RWPE2 (cell line): ENCODE measurements around the gene SPEG.

ENCODE experiments used
- ATAC-seq: fragments of 200-7000 bp; cut with Tn5 transposase; 3 replicates; pipeline ENCODE4 v1.9.1; 2021; ENCODE audit warnings: low read depth
- DNase-seq: peaks from one replicate; pipeline ENCODE4 v3.0.0-alpha.2; 2020; ENCODE audit warnings: low spot score
- H3K27ac ChIP-seq: fragments of 450-650 bp; 2 replicates; pipeline ENCODE4 v1.5.1; 2017; ENCODE audit warnings: mild to moderate bottlenecking; ENCODE audit not compliant: poor library complexity, severe bottlenecking
- H3K27me3 ChIP-seq: fragments of 250-450 bp; sonication (Bioruptor Pico); 2 replicates; pipeline ENCODE4 v1.5.1; 2021; ENCODE audit warnings: mild to moderate bottlenecking, moderate library complexity; ENCODE audit not compliant: insufficient read depth, poor library complexity, severe bottlenecking
- H3K36me3 ChIP-seq: fragments of 250-450 bp; sonication (Bioruptor Pico); 2 replicates; pipeline ENCODE4 v1.5.1; 2020; ENCODE audit warnings: low read depth, mild to moderate bottlenecking, moderate library complexity
- H3K4me1 ChIP-seq: fragments of 250-450 bp; sonication (Bioruptor Pico); 2 replicates; pipeline ENCODE4 v1.5.1; 2021; ENCODE audit warnings: mild to moderate bottlenecking, moderate library complexity; ENCODE audit not compliant: insufficient read depth, poor library complexity, severe bottlenecking
- H3K4me3 ChIP-seq: fragments of 250-450 bp; sonication (Bioruptor Pico); 2 replicates; pipeline ENCODE4 v1.5.1; 2021; ENCODE audit warnings: mild to moderate bottlenecking, moderate library complexity; ENCODE audit not compliant: severe bottlenecking
- H3K9me3 ChIP-seq: fragments of 250-450 bp; sonication (Bioruptor Pico); 2 replicates; pipeline ENCODE4 v1.5.1; 2021; ENCODE audit warnings: mild to moderate bottlenecking, moderate library complexity; ENCODE audit not compliant: severe bottlenecking
- TF ChIP-seq, protein P1 (sequence below): fragments of 450-650 bp; IDR thresholded peaks from one replicate; pipeline ENCODE4 v1.5.1; 2017; ENCODE audit warnings: mild to moderate bottlenecking, moderate library complexity; ENCODE audit not compliant: poor library complexity, severe bottlenecking

Gene SPEG

GRCh38 chr2:219492575-219492974 is 57.9 kb downstream of the SPEG start:
- DNase-seq (no peak), ATAC-seq (no peak)
- TF ChIP-seq, protein P1, sequence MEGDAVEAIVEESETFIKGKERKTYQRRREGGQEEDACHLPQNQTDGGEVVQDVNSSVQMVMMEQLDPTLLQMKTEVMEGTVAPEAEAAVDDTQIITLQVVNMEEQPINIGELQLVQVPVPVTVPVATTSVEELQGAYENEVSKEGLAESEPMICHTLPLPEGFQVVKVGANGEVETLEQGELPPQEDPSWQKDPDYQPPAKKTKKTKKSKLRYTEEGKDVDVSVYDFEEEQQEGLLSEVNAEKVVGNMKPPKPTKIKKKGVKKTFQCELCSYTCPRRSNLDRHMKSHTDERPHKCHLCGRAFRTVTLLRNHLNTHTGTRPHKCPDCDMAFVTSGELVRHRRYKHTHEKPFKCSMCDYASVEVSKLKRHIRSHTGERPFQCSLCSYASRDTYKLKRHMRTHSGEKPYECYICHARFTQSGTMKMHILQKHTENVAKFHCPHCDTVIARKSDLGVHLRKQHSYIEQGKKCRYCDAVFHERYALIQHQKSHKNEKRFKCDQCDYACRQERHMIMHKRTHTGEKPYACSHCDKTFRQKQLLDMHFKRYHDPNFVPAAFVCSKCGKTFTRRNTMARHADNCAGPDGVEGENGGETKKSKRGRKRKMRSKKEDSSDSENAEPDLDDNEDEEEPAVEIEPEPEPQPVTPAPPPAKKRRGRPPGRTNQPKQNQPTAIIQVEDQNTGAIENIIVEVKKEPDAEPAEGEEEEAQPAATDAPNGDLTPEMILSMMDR: no peak
- Histone ChIP-seq H3K4me3 (no peak overlapping the region), H3K27ac (no peak overlapping the region), H3K9me3 (no peaks in the 10 kb centered on the region), H3K27me3 (peaks cover 28% of the 10 kb centered on the region), H3K4me1 (no peaks in the 10 kb centered on the region), H3K36me3 (no peaks in the 10 kb centered on the region)

DNA sequence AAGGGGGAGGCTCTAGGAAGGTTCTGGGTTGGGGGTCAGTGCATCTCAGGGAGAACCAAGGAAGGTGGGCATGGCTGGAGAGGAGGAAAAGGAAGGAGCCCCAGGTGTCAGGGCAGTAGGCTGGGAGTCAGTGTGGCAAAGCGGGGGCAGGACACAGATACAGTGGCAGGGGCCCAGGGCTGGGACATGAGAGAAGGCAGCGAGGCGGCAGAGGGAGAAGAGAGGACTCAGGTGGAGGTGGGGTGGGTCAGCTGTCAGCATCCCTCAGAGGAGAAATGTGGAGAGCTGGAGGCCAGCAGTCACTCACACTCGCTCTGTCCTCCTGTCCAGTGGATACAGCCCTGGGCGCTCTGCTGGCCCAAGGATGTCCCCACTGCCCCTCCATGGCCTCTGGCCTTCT is 58.4 kb downstream of the SPEG start:
- Histone ChIP-seq H3K27me3 (peaks cover 29% of the 10 kb centered on the region), H3K27ac (no peak overlapping the region), H3K4me1 (no peaks in the 10 kb centered on the region), H3K4me3 (no peak overlapping the region), H3K9me3 (no peaks in the 10 kb centered on the region), H3K36me3 (no peaks in the 10 kb centered on the region)
- no peak for ATAC-seq
- TF ChIP-seq, protein P1: no peak
- no peak for DNase-seq

- no peak overlapping the region for H3K4me3 ChIP-seq
- no peak overlapping the region for H3K27ac ChIP-seq
- DNase-seq (no peak), ATAC-seq (no peak)
- H3K36me3 ChIP-seq: no peaks in the 10 kb centered on the region
- H3K27me3 ChIP-seq: peaks cover 29% of the 10 kb centered on the region
- TF ChIP-seq, protein P1: no peak
- no peaks in the 10 kb centered on the region for H3K9me3 ChIP-seq
- H3K4me1 ChIP-seq: no peaks in the 10 kb centered on the region
These were observed 60.4 kb downstream of the SPEG start for GRCh38 chr2:219494952-219495530.

- H3K4me1 ChIP-seq: no peaks in the 10 kb centered on the region
- H3K9me3 ChIP-seq: no peaks in the 10 kb centered on the region
- ATAC-seq (no peak), DNase-seq (no peak)
- no peak overlapping the region for H3K4me3 ChIP-seq
- peaks cover 29% of the 10 kb centered on the region for H3K27me3 ChIP-seq
- TF ChIP-seq, protein P1: peak; percentile 63
- H3K27ac ChIP-seq: no peak overlapping the region
- peaks cover 4% of the 10 kb centered on the region; the same call in 1 of the 2 replicates for H3K36me3 ChIP-seq
These were observed 61.0 kb downstream of the SPEG start for GRCh38 chr2:219495531-219496122.

GRCh38 chr2:219496247-219496824 is 61.7 kb downstream of the SPEG start:
- peaks cover 29% of the 10 kb centered on the region for H3K27me3 ChIP-seq
- H3K36me3 ChIP-seq: peaks cover 5% of the 10 kb centered on the region

More at GRCh38 chr2:219496247-219496824, 61.7 kb downstream of the SPEG start:
- no peak overlapping the region for H3K4me3 ChIP-seq
- TF ChIP-seq, protein P1: no peak
- H3K4me1 ChIP-seq: no peaks in the 10 kb centered on the region
- no peak overlapping the region for H3K27ac ChIP-seq
- ATAC-seq (no peak), DNase-seq (no peak)
- H3K9me3 ChIP-seq: no peaks in the 10 kb centered on the region
